Kidney (tissue), 14 donors: ENCODE data around the gene PSIP1. TPM values are rescaled to one million over a fixed set of nuclear protein-coding genes. Genes with fewer than 3 reads are reported as not detected.

Experiments used
- DNase-seq, 5 donors: peaks; one replicate each; pipeline ENCODE4 v3.0.0-alpha.2; 2013 to 2020
- FAIRE-seq: peaks from 2 replicates; lab custom pipeline; 2012; peaks lifted over from hg19 to GRCh38; lab: Jason Lieb, UNC
- H3K27ac ChIP-seq, 2 donors: one replicate each; pipeline ENCODE4 v1.7.0; 2013; ENCODE audit warnings: low read depth in 2 of 2, low read length in 2 of 2, inconsistent platforms in 1 of 2
- H3K27me3 ChIP-seq: one replicate; pipeline ENCODE4 v1.7.1; 2013; ENCODE audit warnings: low read length, inconsistent platforms; ENCODE audit not compliant: control insufficient read depth, insufficient read depth
- H3K36me3 ChIP-seq, 3 donors: one replicate each; pipeline versions ENCODE4 v1.7.0 to v1.7.1; 2013; ENCODE audit warnings: low read length in 3 of 3, control low read depth in 1 of 3, inconsistent platforms in 1 of 3; ENCODE audit not compliant: insufficient read depth in 3 of 3, control insufficient read depth in 2 of 3
- H3K4me1 ChIP-seq, 3 donors: one replicate each; pipeline versions ENCODE4 v1.7.0 to v1.7.1; 2013; ENCODE audit warnings: low read length in 3 of 3, inconsistent platforms in 1 of 3, low read depth in 1 of 3; ENCODE audit not compliant: control insufficient read depth in 2 of 3, insufficient read depth in 2 of 3
- H3K4me3 ChIP-seq, 3 donors: one replicate each; pipeline versions ENCODE4 v1.7.0 to v1.8.1; 2013; ENCODE audit warnings: low read length in 3 of 3, control low read depth in 1 of 3, inconsistent platforms in 1 of 3
- H3K9ac ChIP-seq, 3 donors: one replicate each; pipeline versions ENCODE4 v1.7.0 to v1.7.1; 2013; ENCODE audit warnings: low read length in 3 of 3, control low read depth in 1 of 3, inconsistent platforms in 1 of 3
- H3K9me3 ChIP-seq, 3 donors: one replicate each; pipeline versions ENCODE4 v1.7.0 to v1.7.1; 2013; ENCODE audit warnings: low read length in 3 of 3, control low read depth in 1 of 3, inconsistent platforms in 1 of 3; ENCODE audit not compliant: control insufficient read depth in 2 of 3, insufficient read depth in 1 of 3
- CTCF ChIP-seq: IDR thresholded peaks from 3 replicates; pipeline ENCODE4 v1.5.1; 2012; ENCODE audit warnings: mild to moderate bottlenecking, moderate library complexity, borderline replicate concordance; ENCODE audit not compliant: insufficient read depth; ENCODE audit errors: extremely low read depth
- intact Hi-C: fragments of 100-400 bp; cut with DNase I; formaldehyde crosslinking; loops from one replicate; pipeline ENCODE4 v1.11.1; 2022
- polyA plus RNA-seq: library from polyadenylated mRNA; stranded (reverse); fragments of 350-450 nt; fragmentation: Illumina TruSeq; extraction: RNeasy Lipid Tissue Mini Kit (QIAGEN cat#74804); gene quantifications from one replicate; pipeline ENCODE4 v1.2.3, GENCODE V29; 2014; ENCODE audit warnings: low read depth, low replicate concordance; ENCODE audit not compliant: insufficient read depth
- total RNA-seq: library from RNA; stranded (reverse); fragmentation: NEBNext Ultra II Directional; extraction: Animal tissue kit (Norgen Biotek cat#: 25700); gene quantifications from one replicate; pipeline ENCODE4 v1.2.1, GENCODE V29; 2021
- donor health status: control.
- donor health status: control.
- donor health status: control.
- donor health status: control.
- donor health status: control.
- donor health status: DM: yes; HTN: yes; CAD: no.
- donor health status: Normal renal cell carcinoma (clear cell type).

PSIP1 gene
- total and polyA plus RNA-seq, 2 donors from 2014 or later: 31.1 to 43.9 TPM

GRCh38 chr9:15426019-15426418 is 84.8 kb downstream of the PSIP1 start:
- peaks cover under 1 to 11% (median 2%) of the 10 kb centered on the region in 3 donors for H3K4me1 ChIP-seq
- TF ChIP-seq CTCF: no peak
- intact Hi-C loops: no loop called here
- H3K9ac ChIP-seq: no peak overlapping the region
- no peak overlapping the region for H3K27ac ChIP-seq
- no peak overlapping the region for H3K4me3 ChIP-seq
- DNase-seq: no peak
- peaks cover 2 to 5% (median 2%) of the 10 kb centered on the region in 3 donors for H3K36me3 ChIP-seq
- H3K9me3 ChIP-seq: no peaks in the 10 kb centered on the region
- H3K27me3 ChIP-seq: no peaks in the 10 kb centered on the region
- no peak for FAIRE-seq

- no peak for TF ChIP-seq CTCF
- no peak for FAIRE-seq
- intact Hi-C loops: no loop called here
Measured at GRCh38 chr9:15423231-15423985, 87.4 kb downstream of the PSIP1 start.

GRCh38 chr9:15422372-15423230 is 88.2 kb downstream of the PSIP1 start, which contains the start of gene SNAPC3:
Gene SNAPC3, plus strand, starts transcription at chr9:15422876. Its CDS starts 4 bp downstream, at chr9:15422880.
- Histone ChIP-seq H3K27me3 (no peaks in the 10 kb centered on the region), H3K9me3 (no peaks in the 10 kb centered on the region), H3K36me3 (peaks cover 2 to 5% (median 2%) of the 10 kb centered on the region in 3 donors), H3K27ac (peak within 1 kb of the TSS; percentile 71 to 88), H3K4me3 (peak within 1 kb of the TSS; percentile 87 to 98 (median 93)), H3K4me1 (peaks cover 0 to 6% (median 2%) of the 10 kb centered on the region in 3 donors), H3K9ac (peak within 1 kb of the TSS; percentile 57 to 86 (median 80))
- FAIRE-seq (no peak), DNase-seq (peak; percentile 96 to 98 (median 97))
- TF ChIP-seq CTCF: no peak
- intact Hi-C loops: no loop called here

More at GRCh38 chr9:15423231-15423985, 87.4 kb downstream of the PSIP1 start:
- H3K36me3 ChIP-seq: peaks cover 2 to 5% (median 2%) of the 10 kb centered on the region in 3 donors
- peak overlapping the region; percentile 87 to 98 (median 93) for H3K4me3 ChIP-seq
- H3K4me1 ChIP-seq: peaks cover 0 to 6% (median 2%) of the 10 kb centered on the region in 3 donors
- H3K27me3 ChIP-seq: no peaks in the 10 kb centered on the region
- no peaks in the 10 kb centered on the region for H3K9me3 ChIP-seq
- H3K27ac ChIP-seq: peak overlapping the region; percentile 71 to 88
- H3K9ac ChIP-seq: peak overlapping the region; percentile 57 to 86 (median 71)
- peak in 2 of 5 donors; percentile 66 to 69 for DNase-seq
